Suprapubic skin (tissue), 4 donors: Measurements from ENCODE around the gene OR2M5.

ENCODE experiments used
- CTCF ChIP-seq, 2 donors: fragments of 200-600 bp in 1 of 2; fragments of 450-650 bp in 1 of 2; sonication (generic) in 1 of 2; IDR thresholded peaks; one replicate each; pipeline ENCODE4 v1.5.1; 2016 to 2019; ENCODE audit warnings: antibody characterized with exemption in 2 of 2, mild to moderate bottlenecking in 1 of 2, moderate library complexity in 1 of 2
- POLR2A ChIP-seq, 2 donors: fragments of 450-650 bp; IDR thresholded peaks; one replicate each; pipeline ENCODE4 v1.6.1; 2017; ENCODE audit warnings: antibody characterized with exemption in 2 of 2, mild to moderate bottlenecking in 2 of 2, moderate library complexity in 2 of 2
- POLR2AphosphoS5 ChIP-seq, 3 donors: sonication (generic); formaldehyde crosslinking; IDR thresholded peaks; one replicate each; pipeline ENCODE4 v1.6.1; 2017; ENCODE audit warnings: antibody characterized with exemption in 3 of 3

DNA sequence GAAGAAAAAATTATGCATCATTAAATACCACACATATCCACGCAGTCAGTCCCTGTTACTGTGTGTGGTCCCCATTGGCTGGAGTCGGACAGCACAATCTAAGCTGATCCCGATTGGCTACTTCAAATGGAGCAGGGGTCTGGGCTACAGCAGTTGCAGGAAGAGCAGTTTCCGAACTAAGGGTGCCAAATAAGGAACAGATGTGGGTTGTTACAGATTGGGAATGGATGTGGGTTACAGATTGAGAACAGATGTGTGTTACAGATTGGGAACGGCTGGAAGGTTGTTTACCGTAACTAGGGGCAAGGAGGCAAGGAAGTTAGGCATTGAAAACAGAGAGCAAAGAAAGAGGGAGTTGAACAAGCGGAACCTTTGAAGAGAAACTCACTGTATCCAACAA lies 30.1 kb upstream of the OR2M5 start:
- no peak for TF ChIP-seq CTCF (IDR thresholded peaks at IDR 0.05)
- no peak for TF ChIP-seq POLR2A (IDR thresholded peaks at IDR 0.05)
- no peak for TF ChIP-seq POLR2AphosphoS5 (IDR thresholded peaks at IDR 0.05)
